GM19468 (cell line): ENCODE results near the gene VAV2.

ENCODE experiments used
- ATAC-seq: cut with Tn5 transposase; IDR thresholded peaks from one replicate; pipeline ENCODE4 v1.9.1; 2021; ENCODE audit warnings: mild to moderate bottlenecking, moderate library complexity, moderate number of reproducible peaks; ENCODE audit not compliant: unreplicated experiment; ENCODE audit errors: extremely low read depth

VAV2 gene

GRCh38 chr9:133943781-133944745 is 48.1 kb downstream of the VAV2 start:
- no peak for ATAC-seq

DNA sequence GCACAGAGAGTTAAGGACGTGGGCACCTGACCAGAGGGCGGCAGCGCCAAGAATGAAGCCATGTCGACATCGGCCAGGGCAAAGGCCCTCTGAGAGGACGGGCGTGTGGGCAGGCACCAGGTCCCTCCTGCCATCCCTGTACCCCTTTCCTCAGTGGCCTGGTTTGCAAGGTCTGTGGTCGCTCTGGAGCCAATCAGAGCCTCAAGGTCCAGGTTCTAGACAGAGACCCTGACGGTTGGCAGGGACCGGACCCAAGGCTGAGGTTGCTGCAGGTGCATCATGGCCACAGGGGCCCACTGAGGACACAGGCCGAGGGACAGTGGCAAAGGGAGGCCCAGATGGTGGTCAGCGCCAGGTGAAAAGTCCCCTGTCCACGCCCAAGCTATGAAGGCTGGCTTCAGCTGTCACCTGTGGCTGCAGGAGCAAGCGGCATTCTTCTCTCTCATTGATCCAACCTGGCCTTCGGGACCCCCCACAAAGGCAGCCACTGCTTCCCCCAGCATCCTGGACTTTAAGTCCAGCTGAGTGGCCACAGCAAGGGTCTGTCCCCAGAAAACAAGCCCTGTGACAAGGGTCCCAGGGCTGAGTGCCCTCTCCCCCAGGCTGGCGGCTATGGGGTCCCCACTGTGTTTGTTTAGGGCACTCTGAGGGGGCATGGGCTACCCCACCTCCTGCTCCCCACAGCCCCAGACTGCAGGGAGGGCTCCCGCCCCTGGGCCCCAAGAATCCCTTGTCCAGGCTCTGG is 48.9 kb downstream of the VAV2 start:
- no peak for ATAC-seq

GRCh38 chr9:133942206-133942975 is 49.7 kb downstream of the VAV2 start:
- ATAC-seq, result no peak

GRCh38 chr9:133939845-133940244 is 52.3 kb downstream of the VAV2 start:
- no peak for ATAC-seq

DNA sequence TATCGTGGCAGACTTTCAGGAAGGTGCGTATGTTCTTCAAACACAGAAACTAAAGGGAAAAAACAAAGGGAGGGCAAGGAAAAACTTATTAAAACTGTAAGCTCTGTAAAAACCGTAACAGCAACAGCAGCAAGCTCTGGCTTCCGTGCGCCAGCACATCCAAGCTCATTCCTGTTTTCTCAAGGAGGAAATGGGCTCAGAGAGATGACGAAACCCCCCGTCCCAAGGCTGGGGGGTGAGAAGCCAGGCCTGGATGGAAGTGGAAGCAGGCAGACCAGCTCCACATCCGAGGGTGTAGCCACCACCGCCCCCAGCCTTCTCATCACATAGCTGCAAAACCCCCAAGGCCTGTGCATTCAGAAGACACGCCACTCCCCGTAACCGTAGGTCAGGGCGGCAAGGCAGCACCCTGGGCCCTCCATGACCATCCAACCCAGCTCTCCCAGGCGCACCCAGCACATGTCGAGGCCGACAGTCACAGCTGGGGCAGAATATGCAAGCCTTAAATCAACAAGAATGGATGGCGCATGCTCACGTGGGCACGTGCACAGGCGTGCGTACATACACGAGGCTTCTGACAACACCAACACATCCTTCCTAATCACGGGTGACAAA is 52.8 kb downstream of the VAV2 start:
- no peak for ATAC-seq

DNA sequence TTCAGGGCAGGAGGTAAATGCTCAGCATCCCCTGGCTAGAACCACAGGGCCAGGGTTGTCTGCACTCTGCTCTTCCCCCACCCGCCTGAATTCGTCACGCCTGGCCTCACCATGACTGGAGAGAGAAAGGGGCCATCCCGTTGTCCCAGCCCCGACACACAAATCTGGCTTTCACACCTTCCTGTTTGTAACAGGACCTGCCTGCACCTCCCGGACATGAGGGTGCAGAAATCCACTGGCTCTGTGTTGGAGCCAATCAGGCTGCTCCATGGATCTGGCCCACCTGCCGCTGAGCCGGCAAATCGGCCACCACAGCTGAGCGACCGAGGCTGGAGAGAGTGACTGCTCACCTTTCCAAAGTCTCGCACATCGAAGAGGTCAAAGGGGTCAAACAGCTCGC is 53.4 kb downstream of the VAV2 start:
- ATAC-seq, result no peak

GRCh38 chr9:133938086-133938485 is 54.0 kb downstream of the VAV2 start:
- no peak for ATAC-seq

DNA sequence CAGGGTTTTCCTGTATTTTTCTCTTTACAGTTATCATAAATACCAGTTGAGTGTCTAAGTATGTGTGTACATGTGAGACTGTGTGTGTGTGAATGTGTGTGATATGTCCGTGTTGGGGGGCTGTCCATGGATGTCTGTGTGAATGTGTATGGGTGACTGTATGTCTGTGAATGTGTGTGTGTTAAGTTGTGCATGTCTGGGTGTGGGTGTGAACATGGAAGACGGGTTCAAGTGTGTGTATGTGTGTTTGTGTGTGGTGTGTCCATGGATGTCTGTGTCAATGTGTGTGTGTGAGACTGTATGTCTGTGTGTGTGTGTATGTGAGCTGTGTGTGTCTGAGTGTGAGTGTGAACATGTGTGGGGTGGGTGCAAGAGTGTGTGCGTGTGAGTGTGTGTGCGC is 55.0 kb downstream of the VAV2 start:
- ATAC-seq, result no peak

GRCh38 chr9:133935328-133936005 is 56.7 kb downstream of the VAV2 start:
- no peak for ATAC-seq

DNA sequence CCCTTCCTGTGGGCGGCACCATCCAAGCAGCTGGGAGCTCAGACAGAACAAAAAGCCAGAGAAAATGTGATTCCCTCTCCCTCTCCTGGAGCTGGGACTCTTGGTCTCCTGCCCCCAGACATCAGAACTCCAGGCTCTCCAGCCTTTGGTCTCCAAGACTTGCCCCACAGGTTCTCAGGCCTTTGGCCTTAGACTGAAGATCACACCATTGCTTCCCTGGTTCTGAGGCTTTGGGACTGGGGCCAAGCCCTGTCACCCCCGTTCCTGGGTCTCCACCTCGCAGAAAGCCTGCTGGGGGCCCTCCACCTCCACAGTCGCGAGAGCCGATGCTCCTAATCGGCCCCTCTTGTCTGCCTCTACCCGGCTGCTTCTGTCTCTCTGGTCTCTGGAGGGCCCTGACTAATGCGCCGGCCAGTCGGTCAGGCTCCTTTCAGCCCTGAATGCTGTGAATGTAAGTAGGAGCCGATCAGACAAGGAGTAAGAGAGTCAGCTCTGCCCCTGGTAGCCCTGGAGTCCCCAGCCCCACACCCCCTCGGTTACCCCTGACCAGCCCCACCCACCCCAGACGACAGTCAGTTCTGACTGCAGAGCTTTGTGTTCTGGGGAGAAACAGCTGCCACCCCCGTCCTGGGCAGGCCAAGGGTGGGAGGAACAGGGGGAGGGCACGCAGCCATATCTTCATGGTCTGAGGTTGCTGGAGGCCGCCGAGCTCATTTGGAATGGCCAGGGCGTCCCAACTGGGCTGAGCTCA is 57.5 kb downstream of the VAV2 start:
- ATAC-seq, result no peak

- no peak for ATAC-seq
Measured at GRCh38 chr9:133933426-133934026, 58.6 kb downstream of the VAV2 start.

DNA sequence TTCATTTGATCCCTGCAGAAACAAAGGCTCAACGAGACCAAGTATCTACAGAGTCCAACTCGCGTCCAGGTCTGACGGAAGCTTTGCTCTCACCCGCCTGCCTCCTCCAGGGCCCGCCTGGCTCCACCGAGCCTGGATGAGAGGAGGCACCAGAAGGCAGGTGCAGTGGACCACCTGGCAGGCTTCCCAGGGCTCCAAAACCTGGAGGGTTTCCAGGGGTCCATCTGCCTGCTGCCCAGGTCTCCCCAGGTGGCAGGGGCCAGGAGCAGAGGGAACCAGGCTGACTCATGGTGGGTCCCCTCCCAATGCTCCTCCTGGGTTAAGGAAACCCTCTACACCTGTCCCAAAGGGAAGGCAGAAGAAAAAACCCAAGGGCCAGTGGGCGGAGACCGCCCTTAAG is 59.5 kb downstream of the VAV2 start:
- no peak for ATAC-seq

GRCh38 chr9:133932181-133932580 is 59.9 kb downstream of the VAV2 start:
- no peak for ATAC-seq

- ATAC-seq, result no peak
Measured at GRCh38 chr9:133930682-133931485, 61.2 kb downstream of the VAV2 start.

DNA sequence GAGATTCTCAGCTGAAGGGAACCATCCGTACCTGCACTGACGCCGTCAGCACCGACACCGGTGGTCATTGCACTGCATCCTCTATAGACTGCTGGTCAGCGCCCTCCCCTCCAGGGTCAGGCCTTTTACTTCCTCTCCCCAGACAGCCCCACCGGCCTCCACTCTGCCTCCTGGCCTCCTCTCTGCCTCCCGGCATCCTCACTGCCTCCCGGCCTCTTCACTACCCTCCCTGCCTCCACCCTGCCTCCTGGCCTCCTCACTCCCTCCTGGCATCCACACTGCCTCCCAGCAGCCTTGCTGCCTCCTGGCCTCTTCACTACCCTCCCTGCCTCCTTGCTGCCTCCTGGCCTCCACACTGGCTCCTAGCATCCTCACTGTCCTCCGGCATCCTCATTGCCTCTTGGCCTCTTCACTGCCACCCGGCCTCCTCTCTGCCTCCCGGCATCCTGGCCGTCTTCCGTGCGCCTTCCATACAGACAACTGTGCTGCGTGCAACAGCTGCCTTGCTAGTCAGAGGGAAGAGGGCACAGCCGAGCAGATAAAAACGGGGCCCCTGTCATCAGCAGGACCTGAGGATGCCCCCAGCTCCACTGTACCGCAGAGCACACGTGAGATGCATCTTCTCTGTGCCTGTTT is 62.0 kb downstream of the VAV2 start:
- ATAC-seq, result no peak

GRCh38 chr9:133929599-133929998 is 62.5 kb downstream of the VAV2 start:
- ATAC-seq, result no peak

DNA sequence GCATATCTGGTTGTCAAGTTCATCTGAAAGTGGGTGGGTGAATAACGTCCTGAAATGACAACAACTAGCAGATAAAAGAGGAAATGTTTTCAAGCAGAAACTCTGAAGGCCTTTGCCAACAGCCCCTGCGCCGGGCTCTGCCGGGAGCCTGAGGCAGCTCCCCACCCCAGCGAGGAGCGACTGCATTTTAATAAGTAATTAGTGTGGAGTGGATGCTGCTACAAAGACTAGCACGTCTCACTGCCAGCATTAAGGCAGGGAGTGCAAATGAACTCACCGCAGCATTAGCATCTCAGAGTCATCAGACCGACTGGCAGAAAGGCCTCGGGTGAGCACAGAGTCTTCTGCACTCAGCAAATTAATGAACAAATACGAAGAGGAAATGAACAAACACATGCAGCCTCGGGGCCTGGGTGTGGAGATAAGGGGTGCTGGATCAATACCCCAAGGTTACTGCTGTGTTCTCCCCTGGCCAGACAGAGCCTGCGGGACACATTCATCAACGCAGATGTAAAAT is 63.8 kb downstream of the VAV2 start:
- ATAC-seq, result no peak
